Stimulated activated naive CD8-positive, alpha-beta T cell treated with anti-CD3 and anti-CD28 coated beads, Interleukin-15, Interleukin-2, amounts not matched to agents 100 U/mL and 50 U/mL, for 24 hours (primary cell): ENCODE measurements around the gene PLK5.

Source experiments
- ATAC-seq: fragments of 150-1000 bp; cut with Tn5 transposase; one replicate; pipeline ENCODE4 v1.10.0; 2021
- DNase-seq: peaks from one replicate; pipeline ENCODE4 v3.0.0; 2021

The PLK5 gene

GRCh38 chr19:1555487-1556389 lies 31.9 kb downstream of the PLK5 start:
- ATAC-seq (no peak), DNase-seq (no peak)

GRCh38 chr19:1556390-1557070 lies 32.7 kb downstream of the PLK5 start:
- DNase-seq, result no peak
- ATAC-seq, result no peak

GRCh38 chr19:1558552-1558951 lies 34.7 kb downstream of the PLK5 start:
- DNase-seq (no peak), ATAC-seq (no peak)

GRCh38 chr19:1560286-1560882 lies 36.5 kb downstream of the PLK5 start:
- no peak for DNase-seq
- ATAC-seq, result no peak

GRCh38 chr19:1561236-1561842 lies 37.5 kb downstream of the PLK5 start:
- DNase-seq, result no peak
- no peak for ATAC-seq

- DNase-seq, result no peak
- no peak for ATAC-seq
Measured at GRCh38 chr19:1563251-1563650, 39.4 kb downstream of the PLK5 start.

GRCh38 chr19:1566392-1567115 lies 42.7 kb downstream of the PLK5 start:
- DNase-seq (no peak), ATAC-seq (no peak)

- no peak for ATAC-seq
- DNase-seq, result no peak
Measured at GRCh38 chr19:1567116-1567847, 43.4 kb downstream of the PLK5 start.

- no peak for DNase-seq
- peak; percentile 21 for ATAC-seq
Measured at GRCh38 chr19:1567848-1568227, 44.0 kb downstream of the PLK5 start.

- DNase-seq, result peak; percentile 87
Measured at GRCh38 chr19:1568320-1569019, 44.6 kb downstream of the PLK5 start, which contains the start of gene MEX3D. TSS of gene MEX3D (minus strand) at chr19:1568325. CDS start at chr19:1568058, 267 bp downstream.

GRCh38 chr19:1569997-1570396 lies 46.1 kb downstream of the PLK5 start:
- no peak for DNase-seq
- no peak for ATAC-seq

More at GRCh38 chr19:1568320-1569019, 44.6 kb downstream of the PLK5 start, which contains the start of gene MEX3D:
- ATAC-seq, result peak; percentile 75

- no peak for ATAC-seq
Measured at GRCh38 chr19:1570836-1571235, 47.0 kb downstream of the PLK5 start.

GRCh38 chr19:1571358-1571757 lies 47.5 kb downstream of the PLK5 start:
- no peak for ATAC-seq

More at GRCh38 chr19:1570836-1571235, 47.0 kb downstream of the PLK5 start:
- no peak for DNase-seq

GRCh38 chr19:1572795-1573194 lies 48.9 kb downstream of the PLK5 start:
- ATAC-seq, result no peak
- DNase-seq, result no peak

More at GRCh38 chr19:1571358-1571757, 47.5 kb downstream of the PLK5 start:
- no peak for DNase-seq

- ATAC-seq (no peak), DNase-seq (no peak)
Measured at GRCh38 chr19:1574354-1575136, 50.7 kb downstream of the PLK5 start.

GRCh38 chr19:1575323-1576241 lies 51.7 kb downstream of the PLK5 start:
- no peak for ATAC-seq
- DNase-seq, result no peak

GRCh38 chr19:1576242-1577089 lies 52.6 kb downstream of the PLK5 start:
- no peak for ATAC-seq
- no peak for DNase-seq
